ENCODE measurements around the gene ATP8B4.

Gene ATP8B4

GRCh38 chr15:49919034-49919433, 200.0 kb downstream of the ATP8B4 start:
- no peak for TF ChIP-seq CTCF (IDR thresholded peaks at IDR 0.05; ENCODE audit: low read depth, low read length)

GRCh38 chr15:49918121-49918520, 200.9 kb downstream of the ATP8B4 start:
- no peak overlapping the region for H3K4me3 ChIP-seq (ENCODE audit: low read depth, low read length)
- no peak for TF ChIP-seq CTCF (IDR thresholded peaks at IDR 0.05; ENCODE audit: low read depth, low read length)

More at GRCh38 chr15:49919034-49919433, 200.0 kb downstream of the ATP8B4 start:
- H3K4me3 ChIP-seq (ENCODE audit: low read depth, low read length) = no peak overlapping the region

GRCh38 chr15:49916998-49917397, 202.0 kb downstream of the ATP8B4 start:
- TF ChIP-seq CTCF (IDR thresholded peaks at IDR 0.05; ENCODE audit: low read depth, low read length) = no peak
- no peak overlapping the region for H3K4me3 ChIP-seq (ENCODE audit: low read depth, low read length)

GRCh38 chr15:49915822-49916221, 203.2 kb downstream of the ATP8B4 start:
- H3K4me3 ChIP-seq (ENCODE audit: low read depth, low read length) = no peak overlapping the region

GRCh38 chr15:49908933-49909295, 210.1 kb downstream of the ATP8B4 start:
- TF ChIP-seq CTCF (IDR thresholded peaks at IDR 0.05; ENCODE audit: low read depth, low read length) = no peak
- H3K4me3 ChIP-seq (ENCODE audit: low read depth, low read length) = no peak overlapping the region

More at GRCh38 chr15:49915822-49916221, 203.2 kb downstream of the ATP8B4 start:
- no peak for TF ChIP-seq CTCF (IDR thresholded peaks at IDR 0.05; ENCODE audit: low read depth, low read length)

GRCh38 chr15:49908236-49908932, 210.6 kb downstream of the ATP8B4 start:
- TF ChIP-seq CTCF (IDR thresholded peaks at IDR 0.05; ENCODE audit: low read depth, low read length) = no peak
- H3K4me3 ChIP-seq (ENCODE audit: low read depth, low read length) = no peak overlapping the region

- no peak for TF ChIP-seq CTCF (IDR thresholded peaks at IDR 0.05; ENCODE audit: low read depth, low read length)
- no peak overlapping the region for H3K4me3 ChIP-seq (ENCODE audit: low read depth, low read length)
These were observed 212.1 kb downstream of the ATP8B4 start for GRCh38 chr15:49906966-49907365.

Data from WI38 (cell line).